Measurements from ENCODE around the gene NT5DC1.
A peak's percentile ranks its signal among the peaks of the same experiment; 100 is the strongest.

NT5DC1 gene

GRCh38 chr6:116267836-116268588, 167.4 kb downstream of the NT5DC1 start:
- ATAC-seq (ENCODE audit: low read depth): peak; percentile 45; the same call in 2 of the 3 replicates
- TF ChIP-seq, protein P1, sequence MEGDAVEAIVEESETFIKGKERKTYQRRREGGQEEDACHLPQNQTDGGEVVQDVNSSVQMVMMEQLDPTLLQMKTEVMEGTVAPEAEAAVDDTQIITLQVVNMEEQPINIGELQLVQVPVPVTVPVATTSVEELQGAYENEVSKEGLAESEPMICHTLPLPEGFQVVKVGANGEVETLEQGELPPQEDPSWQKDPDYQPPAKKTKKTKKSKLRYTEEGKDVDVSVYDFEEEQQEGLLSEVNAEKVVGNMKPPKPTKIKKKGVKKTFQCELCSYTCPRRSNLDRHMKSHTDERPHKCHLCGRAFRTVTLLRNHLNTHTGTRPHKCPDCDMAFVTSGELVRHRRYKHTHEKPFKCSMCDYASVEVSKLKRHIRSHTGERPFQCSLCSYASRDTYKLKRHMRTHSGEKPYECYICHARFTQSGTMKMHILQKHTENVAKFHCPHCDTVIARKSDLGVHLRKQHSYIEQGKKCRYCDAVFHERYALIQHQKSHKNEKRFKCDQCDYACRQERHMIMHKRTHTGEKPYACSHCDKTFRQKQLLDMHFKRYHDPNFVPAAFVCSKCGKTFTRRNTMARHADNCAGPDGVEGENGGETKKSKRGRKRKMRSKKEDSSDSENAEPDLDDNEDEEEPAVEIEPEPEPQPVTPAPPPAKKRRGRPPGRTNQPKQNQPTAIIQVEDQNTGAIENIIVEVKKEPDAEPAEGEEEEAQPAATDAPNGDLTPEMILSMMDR (IDR thresholded peaks at IDR 0.05; ENCODE audit: poor library complexity, severe bottlenecking): no peak

DNA sequence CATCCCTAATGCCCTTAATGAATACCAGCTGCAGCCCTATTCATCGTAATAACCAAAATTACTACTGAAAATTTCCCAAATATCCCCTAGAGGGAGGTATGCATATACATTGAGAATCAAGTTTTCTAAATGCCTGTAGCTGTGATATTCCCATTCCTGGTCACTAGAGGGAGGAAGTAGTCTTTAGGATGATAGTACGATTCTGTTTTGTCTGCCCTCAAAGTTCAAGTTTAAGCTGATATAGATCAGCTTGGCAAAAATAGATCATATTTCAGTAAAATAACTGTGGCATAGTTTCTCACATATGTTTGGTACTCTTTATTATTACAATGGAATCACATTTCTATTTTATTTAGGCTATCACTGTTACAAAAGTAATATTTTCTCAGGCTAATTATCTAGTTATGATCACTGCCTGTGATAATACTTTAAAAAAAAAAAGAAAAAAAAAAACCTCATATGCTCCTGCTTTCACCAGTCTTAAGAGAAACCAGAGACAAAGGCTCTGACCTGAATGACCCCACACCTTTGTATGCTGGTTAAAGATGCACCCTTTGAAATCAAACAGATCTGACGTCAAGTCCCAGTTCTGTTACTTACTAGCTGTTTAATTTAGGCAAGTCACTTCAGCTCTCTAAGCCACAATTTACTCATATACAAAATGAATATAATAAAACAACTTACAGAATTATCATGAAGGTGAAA, 168.1 kb downstream of the NT5DC1 start:
- no peaks in the 10 kb centered on the region for H3K9me3 ChIP-seq (ENCODE audit: severe bottlenecking)
- H3K36me3 ChIP-seq (ENCODE audit: low read depth): peaks cover 23% of the 10 kb centered on the region
- DNase-seq (ENCODE audit: low spot score) (no peak), ATAC-seq (ENCODE audit: low read depth) (peak; percentile 73)
- TF ChIP-seq, protein P1 (IDR thresholded peaks at IDR 0.05; ENCODE audit: poor library complexity, severe bottlenecking): peak; percentile 97
- H3K4me1 ChIP-seq (ENCODE audit: insufficient read depth, poor library complexity, severe bottlenecking): no peaks in the 10 kb centered on the region
- no peak overlapping the region for H3K27ac ChIP-seq (ENCODE audit: poor library complexity, severe bottlenecking)
- no peaks in the 10 kb centered on the region for H3K27me3 ChIP-seq (ENCODE audit: insufficient read depth, poor library complexity, severe bottlenecking)
- H3K4me3 ChIP-seq (ENCODE audit: severe bottlenecking): no peak overlapping the region

More at GRCh38 chr6:116267836-116268588, 167.4 kb downstream of the NT5DC1 start:
- no peak for DNase-seq (ENCODE audit: low spot score)
- no peaks in the 10 kb centered on the region for H3K4me1 ChIP-seq (ENCODE audit: insufficient read depth, poor library complexity, severe bottlenecking)
- H3K27me3 ChIP-seq (ENCODE audit: insufficient read depth, poor library complexity, severe bottlenecking): no peaks in the 10 kb centered on the region
- peaks cover 18% of the 10 kb centered on the region for H3K36me3 ChIP-seq (ENCODE audit: low read depth)
- no peaks in the 10 kb centered on the region for H3K9me3 ChIP-seq (ENCODE audit: severe bottlenecking)
- no peak overlapping the region for H3K4me3 ChIP-seq (ENCODE audit: severe bottlenecking)
- no peak overlapping the region for H3K27ac ChIP-seq (ENCODE audit: poor library complexity, severe bottlenecking)

GRCh38 chr6:116271149-116271708, 170.6 kb downstream of the NT5DC1 start:
- H3K9me3 ChIP-seq (ENCODE audit: severe bottlenecking): no peaks in the 10 kb centered on the region
- DNase-seq (ENCODE audit: low spot score) (no peak), ATAC-seq (ENCODE audit: low read depth) (no peak)
- no peak overlapping the region for H3K27ac ChIP-seq (ENCODE audit: poor library complexity, severe bottlenecking)
- H3K4me1 ChIP-seq (ENCODE audit: insufficient read depth, poor library complexity, severe bottlenecking): peaks cover 14% of the 10 kb centered on the region
- no peak overlapping the region for H3K4me3 ChIP-seq (ENCODE audit: severe bottlenecking)
- H3K27me3 ChIP-seq (ENCODE audit: insufficient read depth, poor library complexity, severe bottlenecking): no peaks in the 10 kb centered on the region
- peaks cover 43% of the 10 kb centered on the region for H3K36me3 ChIP-seq (ENCODE audit: low read depth)
- TF ChIP-seq, protein P1 (IDR thresholded peaks at IDR 0.05; ENCODE audit: poor library complexity, severe bottlenecking): no peak

DNA sequence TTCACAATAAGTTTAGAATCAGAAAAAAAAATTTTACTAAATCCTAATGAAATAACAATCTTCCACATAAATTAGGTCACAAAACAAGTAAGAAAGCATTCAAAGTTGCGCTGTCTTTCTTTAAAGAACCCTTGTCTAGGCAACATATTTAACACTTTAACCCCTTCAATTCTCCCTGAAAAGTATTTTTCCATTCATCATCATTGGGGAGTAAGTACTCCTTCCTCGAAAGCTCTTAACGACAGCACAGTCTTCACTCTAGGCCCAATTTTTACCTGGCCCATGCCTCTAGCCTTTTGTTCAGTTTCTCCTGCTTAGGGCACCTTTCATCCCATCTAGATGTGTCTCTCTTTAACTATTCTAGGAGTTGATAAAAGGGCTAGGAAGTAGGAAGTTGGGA, 176.5 kb downstream of the NT5DC1 start:
- Histone ChIP-seq H3K4me1 (ENCODE audit: insufficient read depth, poor library complexity, severe bottlenecking) (peaks cover 27% of the 10 kb centered on the region), H3K27me3 (ENCODE audit: insufficient read depth, poor library complexity, severe bottlenecking) (no peaks in the 10 kb centered on the region), H3K9me3 (ENCODE audit: severe bottlenecking) (no peaks in the 10 kb centered on the region), H3K36me3 (ENCODE audit: low read depth) (peaks cover 52% of the 10 kb centered on the region), H3K27ac (ENCODE audit: poor library complexity, severe bottlenecking) (no peak overlapping the region), H3K4me3 (ENCODE audit: severe bottlenecking) (peak overlapping the region; percentile 73)
- no peak for ATAC-seq (ENCODE audit: low read depth)
- TF ChIP-seq, protein P1 (IDR thresholded peaks at IDR 0.05; ENCODE audit: poor library complexity, severe bottlenecking): no peak
- no peak for DNase-seq (ENCODE audit: low spot score)

Data from RWPE2 (cell line).